Limb (tissue), 2 donors: ENCODE data around the gene OPHN1.
A peak's percentile ranks its signal among the peaks of the same experiment; 100 is the strongest.

Experiments used
- DNase-seq, 2 donors: peaks; one replicate each; pipeline ENCODE4 v3.0.0-alpha.2; 2016; ENCODE audit errors: extremely low spot score in 2 of 2

The OPHN1 gene

DNA sequence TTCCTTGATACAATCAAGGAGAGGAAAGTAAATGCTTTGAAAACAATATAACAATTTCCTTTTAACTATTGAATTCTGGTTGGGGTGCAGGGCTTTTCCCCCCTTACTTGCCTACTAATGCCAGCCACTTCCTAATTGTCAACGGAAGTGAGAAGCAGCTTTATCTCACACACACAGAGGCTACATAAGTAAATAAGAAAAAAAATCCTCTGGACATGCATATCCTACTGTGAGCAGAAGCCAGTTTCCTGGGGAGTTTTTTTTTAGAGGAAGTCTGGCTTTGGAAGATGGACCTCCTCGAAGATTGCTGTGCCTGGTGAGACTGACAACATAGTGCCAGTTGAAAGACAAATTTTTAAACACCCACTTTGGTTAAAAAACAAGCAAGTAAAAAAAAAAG, 180.6 kb downstream of the OPHN1 start:
- no peak for DNase-seq

DNA sequence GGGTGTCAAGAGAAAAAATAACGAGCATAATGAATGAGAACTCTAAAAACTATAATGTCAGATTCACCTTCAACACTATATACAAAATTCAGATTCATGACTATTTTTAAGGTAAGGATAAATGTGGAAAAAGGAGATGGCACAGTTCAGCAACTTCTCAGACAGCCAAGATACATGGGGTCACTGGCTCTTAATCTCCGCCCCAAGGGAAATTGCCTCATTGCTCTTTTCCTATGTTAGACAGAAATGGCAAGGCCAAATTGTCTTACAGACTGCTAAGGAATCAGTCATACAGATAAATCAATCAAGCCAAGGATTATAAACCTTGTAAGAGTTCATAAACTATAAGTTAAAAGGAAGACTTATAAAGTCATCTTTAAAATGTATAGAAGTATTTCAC, 183.4 kb downstream of the OPHN1 start:
- DNase-seq: peak in 1 of 2 donors; percentile 6

DNA sequence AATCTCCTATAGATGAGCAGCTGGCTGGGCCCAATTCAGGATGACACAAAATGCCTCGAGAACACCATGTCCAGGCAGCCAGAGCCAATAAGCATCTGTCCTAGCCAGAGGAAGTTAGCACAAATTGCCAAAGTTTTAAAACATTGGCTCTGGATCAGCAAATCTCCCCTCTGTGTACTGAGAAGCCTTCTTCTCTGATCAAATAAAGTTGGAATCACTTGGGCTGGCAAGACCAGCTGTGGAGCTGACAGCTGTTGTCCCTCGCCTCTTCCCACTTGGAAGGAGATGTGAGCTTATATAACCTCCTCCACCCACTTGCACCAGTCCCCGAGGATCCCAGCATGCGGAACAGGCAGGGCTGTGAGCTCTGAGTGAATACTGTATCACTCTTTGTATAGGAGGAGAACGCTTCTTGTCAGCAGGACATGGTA, 183.9 kb downstream of the OPHN1 start:
- DNase-seq: peak; percentile 23 to 56

DNA sequence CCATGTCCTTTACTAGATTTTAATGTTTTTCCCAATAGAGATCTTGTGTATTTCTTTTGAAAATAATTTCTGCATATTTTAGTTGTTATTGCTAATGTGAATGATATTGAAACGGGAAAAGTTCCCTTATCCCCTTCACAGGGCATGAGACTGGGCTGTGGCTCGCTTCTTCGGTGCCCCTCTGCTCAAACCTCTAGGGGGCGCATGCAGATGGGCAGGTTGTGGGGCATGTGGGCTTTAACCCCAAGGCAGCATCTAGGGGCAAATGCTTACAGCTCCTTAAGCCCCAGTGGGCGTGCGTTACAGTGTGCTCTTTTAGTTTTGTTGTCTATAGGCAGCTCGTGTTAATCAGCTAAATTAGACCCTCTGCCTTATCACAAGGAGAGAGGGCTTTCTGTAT, 194.7 kb downstream of the OPHN1 start:
- no peak for DNase-seq

DNA sequence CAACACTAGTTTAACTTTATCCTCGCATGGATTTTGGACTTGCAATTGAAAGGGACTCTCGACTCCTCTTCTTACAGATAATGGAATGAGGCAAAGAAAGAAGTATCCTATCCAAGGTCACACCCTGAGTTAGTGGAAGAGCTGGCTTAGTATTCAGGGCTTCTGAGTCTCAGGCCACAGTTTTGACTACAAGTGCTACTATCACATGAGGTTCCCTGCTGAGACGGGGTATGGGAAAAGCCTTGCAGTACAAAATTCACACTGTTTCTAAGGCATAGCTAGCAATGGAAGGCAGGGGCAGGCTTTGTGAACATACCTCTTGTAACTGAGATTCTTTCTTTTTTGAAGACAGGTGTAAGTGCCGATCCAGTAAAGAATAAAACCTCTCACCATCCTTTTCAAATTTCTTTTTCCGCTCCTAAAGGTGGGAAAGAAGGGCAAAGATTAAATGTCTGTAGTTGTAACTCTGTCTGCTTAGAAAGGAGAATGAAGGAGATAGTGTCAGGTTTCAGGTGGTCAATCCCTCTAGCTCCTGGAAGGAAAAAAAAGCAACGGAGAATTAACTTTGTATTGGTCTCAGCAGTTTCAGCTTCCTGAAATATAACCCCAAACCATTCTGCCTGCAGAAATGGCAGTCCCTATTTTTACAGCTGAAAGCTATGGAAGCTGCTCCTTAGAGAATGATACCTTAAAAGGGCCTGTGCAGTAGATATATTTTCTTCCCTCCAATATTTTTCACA, 199.0 kb downstream of the OPHN1 start:
- DNase-seq: no peak

DNA sequence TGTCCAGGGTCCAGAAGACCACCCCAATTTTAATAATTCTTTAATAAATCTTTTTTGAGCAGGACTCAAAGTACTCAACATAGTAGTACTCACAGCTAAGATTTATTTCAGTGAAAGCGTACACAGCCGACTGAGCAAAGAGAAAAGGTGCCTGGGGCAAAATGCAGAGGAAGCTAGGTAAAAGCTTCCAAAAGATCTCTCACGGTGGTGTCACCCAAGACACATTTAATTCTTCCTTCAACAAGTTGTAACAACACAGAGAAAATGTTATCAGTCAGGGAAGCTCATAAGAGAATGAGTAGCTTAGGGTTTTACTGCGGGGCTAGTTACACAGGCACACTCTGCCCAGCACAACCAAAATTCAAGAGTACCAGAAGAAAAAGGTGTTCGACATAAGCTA, 201.1 kb downstream of the OPHN1 start:
- DNase-seq: no peak

DNA sequence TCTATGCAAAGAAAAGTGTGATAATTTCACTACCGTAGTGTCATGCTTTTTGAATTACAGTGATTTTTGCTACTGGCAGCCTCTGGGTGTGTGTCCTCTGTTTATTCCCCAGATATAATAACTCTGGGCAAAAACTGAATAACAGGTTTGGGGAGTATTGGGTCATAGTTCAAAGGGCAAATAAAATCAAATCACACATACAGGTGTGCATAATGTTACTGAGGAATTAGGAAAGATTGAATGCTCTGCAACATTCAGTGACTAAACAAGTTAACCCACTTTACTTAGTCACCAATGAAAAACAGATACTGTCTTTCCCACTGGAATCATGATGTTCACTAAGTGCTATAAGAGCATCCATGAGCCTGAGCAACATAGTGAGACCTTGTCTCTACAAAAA, 224.3 kb downstream of the OPHN1 start:
- no peak for DNase-seq

DNA sequence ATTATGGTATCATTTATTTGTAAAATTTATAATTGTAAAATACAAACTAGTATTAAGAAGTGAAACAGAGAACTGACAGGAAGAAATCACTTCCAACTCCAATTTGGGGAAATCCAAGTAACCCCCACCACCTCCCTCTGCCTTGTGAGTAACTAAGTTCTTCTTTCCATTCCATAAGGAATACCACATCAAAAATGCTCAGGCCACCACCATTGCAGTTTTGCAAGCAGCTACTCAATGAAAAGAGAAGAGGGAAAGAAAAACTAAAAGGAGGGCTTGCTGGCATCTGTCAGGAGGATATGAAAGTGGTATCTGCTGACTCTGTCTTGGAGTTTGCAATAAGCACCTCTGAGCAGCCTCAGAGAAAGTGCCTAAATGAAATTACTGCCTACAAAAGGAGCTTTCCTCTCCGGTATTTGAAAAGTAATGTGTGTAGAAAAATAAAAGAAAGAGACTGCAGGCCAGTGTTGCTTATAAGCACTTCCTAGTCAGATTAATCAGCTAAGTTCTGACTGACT, 228.7 kb downstream of the OPHN1 start:
- no peak for DNase-seq

DNA sequence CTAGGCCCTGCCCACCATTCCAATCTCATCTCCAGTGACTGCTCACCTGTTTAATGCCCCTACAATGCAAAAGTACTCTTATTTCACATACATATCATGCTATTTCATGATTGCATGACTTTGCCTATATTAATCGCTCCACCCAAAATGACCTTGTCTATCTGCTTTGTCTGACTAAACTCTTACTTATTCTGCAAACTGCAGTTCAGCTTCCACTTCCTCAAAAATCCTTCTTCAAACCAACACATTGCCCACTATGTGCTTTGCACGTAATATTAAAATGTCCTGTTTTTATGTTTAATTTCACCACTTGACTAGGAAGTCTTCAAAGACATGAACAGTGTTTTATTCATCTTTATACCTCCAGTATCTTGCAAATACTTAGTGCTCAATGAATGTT, 229.6 kb downstream of the OPHN1 start:
- no peak for DNase-seq

DNA sequence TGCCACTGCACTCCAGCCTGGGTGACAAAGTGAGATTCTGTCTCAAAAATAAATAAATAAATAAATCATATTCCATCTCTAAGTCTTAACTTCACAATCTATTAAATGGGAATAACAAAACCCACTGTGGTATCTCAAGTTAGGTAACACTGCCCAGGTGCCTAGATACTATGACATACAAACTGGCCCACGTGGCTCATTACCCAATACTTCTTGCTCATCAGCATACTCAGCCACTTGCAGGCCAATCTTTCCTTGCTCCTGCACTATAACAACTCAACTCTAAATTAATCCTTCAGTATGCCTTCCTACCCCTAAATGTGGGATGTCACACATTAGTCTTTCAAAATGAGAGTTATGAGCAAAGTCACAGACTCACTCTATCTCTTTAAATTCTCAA, 230.1 kb downstream of the OPHN1 start:
- DNase-seq: no peak

DNA sequence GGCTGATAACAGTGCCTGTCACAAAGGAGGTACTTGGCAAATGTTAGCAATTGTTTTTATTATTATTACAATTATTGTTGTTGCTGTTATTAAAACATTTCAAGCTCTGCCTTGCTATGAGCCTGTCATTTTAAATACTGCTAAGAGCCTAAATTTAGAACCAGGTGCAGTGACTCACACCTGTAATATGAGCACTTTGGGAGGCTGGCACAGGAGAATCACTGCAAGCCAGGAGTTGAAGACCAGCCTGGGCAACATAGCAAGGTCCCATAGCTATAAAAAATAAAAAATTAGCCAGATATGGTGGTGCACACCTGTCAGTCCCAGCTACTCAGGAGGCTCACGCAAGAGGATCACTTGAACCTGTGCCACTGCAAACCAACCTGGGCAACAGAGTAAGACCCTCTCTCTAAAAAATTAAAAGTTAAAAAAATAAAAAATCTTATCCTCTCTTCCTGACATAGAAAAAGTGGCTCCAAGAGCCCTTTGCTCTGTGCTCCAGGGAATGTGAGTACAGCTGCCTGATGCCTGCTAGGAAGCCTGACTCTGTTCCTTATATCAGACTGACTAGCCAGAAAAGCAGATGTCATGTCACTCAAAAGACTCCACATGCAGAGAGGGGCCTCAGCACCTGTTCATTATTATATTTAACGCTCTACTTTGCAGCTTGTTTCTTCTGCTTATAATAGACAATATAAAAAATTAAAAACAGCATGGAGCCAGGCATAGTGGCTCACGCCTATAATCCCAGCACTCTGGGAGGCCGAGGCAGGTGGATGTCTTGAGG, 234.0 kb downstream of the OPHN1 start:
- peak in 1 of 2 donors; percentile 29 for DNase-seq

DNA sequence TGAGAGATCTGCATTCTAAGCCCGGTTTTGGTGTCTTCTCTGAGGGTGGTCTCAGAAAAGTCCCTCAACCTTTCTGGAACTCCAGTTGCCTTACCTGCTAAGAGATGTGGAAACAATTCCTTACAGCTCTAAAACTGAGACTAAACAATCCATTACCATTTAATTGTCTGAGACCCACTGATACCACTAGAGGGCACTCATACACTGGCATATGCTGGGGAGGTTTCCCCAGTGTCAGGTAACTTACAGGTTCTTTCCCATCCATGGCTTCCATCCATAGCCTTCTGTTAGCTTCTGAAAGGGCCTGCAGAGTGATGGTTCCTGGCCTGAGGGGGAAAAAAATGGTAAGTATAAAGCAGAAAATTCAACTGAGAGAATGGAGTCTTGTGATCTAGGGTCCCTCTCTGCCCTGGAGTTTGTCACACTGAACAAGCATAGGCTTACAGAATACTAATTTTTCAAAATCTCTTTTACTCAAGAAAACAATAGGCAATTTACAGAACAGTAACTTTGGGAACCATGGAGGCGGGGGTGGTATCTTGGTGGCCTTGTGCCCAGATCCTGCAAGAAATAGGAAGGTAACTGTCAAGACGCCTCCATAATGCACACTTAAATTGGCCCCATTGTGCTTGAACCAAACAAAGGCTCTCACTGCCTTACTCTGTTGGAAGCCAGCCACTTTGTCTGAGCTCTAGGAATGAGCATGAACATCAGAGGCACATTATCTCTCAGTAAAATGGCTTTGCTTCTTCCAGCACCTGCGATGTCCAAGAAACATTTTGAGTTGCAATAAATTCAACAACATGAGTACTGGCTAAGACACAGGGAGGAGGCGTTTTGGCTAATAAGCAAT, 236.1 kb downstream of the OPHN1 start:
- peak; percentile 36 to 43 for DNase-seq

DNA sequence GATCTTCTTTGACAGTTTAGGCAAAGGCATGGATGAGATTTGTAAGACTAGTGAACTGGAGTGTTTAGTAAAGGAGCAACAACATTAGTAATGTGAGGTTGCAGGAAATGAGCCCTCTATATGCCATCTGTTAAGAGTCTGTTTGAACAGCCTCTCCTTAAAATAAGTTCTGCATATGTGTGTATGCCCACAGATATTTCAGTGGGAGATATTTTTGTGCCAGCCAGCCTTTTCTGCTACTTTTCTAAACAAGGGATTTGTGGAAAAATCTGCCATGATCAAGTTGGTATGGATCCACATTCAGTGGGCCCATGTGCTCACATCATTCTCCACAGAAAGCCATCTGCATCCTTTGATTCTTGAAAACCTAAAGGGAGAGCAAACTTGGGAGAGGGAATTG, 237.7 kb downstream of the OPHN1 start:
- DNase-seq: no peak

DNA sequence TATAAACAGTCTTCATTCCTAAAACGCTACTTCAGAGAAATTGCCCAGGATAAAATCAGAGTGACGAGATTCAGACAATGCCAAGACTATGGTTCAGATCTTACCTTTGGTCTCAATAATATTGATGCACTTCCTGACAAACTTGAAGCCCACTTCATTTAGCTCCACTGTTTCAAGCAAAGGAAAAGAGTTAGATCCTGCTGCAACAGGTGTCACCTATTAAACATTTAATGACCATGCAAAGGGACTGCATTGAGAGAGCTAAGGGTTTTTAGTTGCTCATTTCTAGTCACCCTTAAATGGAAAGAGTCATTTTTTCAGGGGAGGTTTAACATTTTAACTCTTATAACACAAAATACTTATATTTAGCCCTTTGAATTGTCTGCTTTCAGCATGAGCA, 239.5 kb downstream of the OPHN1 start:
- no peak for DNase-seq

DNA sequence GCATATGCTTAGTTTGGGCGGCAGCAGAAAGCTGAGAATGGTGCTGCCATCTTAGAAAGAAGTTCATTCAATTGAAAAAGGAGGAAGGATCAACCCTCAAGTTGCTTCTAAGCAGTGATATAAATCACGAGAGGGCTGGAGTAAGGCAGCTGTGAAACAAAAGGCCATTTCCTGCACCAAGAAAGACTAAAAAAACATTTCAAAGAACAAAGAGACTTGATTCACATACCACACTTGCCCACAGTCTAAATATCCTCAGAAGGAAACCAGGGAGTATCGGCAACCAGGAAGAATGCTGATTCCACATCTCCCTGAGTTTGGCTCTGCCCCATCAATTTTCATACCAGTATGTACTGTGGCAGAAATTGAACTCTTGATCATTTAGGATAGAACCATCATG, 240.1 kb downstream of the OPHN1 start:
- DNase-seq: no peak

DNA sequence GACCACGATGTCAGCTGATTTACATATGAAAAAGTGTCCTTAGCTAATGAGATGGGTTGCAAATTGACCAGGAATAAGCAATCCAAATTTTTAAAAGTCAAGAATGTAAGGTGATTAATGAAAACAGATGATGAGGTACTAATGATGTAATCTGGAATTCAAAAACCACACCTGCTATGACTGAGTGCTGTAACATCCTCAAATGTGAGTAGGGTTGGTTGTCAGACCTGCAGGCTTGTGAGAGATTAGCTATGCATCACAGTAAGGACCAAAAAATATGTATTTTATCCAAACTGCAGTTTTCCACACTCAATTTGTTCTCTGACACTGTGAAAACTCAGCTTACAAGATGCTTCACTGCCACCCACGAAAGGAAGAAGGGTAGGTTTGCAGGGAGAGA, 242.5 kb downstream of the OPHN1 start:
- no peak for DNase-seq

DNA sequence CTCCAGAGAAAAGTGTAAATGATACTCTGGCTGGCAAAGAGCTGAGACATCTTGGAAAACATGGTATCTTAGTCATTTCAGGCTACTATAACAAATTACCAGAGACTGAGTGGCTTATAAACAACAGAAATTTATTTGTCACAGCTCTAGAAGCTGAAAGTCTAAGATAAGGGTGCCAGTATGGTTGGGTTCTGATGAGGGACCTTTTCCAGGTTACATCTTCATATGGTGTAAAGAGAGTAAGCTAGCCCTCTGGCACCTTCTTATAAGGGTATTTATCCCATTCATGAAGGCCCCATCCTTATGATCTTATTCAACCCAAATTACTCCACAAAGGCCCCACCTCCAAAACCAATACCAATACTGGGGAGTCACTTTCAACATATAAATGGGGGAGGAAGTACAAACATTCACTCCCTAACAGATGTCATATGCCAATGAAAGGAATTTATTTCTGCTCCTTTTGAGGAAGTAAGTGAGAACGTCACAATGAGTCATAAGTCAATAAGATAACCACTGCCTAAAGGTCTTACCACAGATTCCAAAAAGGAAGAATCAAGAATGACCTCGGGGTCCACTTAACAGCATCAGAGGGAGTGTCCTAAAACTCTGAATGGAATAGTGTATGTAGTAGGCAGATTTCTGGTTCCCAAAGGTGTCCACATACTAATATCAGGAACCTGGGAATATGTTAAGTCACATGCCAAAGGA, 246.6 kb downstream of the OPHN1 start:
- no peak for DNase-seq

DNA sequence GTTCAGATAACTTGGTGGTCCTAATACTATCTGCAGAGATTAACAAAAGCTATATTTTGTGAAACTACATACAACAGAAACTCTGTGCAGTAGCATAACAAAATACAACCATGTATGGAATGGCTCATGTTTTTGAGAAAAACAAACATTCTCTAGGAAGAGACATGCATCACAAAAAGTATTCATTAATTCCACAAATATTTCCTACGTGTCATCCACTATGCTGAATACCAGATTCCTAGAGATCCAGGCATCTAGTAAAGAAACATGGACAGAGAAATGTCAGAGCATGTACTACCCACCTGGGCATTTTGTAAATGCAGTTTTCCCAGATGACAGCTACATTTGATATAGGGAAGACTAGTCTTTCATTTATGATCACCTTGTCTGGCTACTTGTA, 248.1 kb downstream of the OPHN1 start:
- DNase-seq: no peak

DNA sequence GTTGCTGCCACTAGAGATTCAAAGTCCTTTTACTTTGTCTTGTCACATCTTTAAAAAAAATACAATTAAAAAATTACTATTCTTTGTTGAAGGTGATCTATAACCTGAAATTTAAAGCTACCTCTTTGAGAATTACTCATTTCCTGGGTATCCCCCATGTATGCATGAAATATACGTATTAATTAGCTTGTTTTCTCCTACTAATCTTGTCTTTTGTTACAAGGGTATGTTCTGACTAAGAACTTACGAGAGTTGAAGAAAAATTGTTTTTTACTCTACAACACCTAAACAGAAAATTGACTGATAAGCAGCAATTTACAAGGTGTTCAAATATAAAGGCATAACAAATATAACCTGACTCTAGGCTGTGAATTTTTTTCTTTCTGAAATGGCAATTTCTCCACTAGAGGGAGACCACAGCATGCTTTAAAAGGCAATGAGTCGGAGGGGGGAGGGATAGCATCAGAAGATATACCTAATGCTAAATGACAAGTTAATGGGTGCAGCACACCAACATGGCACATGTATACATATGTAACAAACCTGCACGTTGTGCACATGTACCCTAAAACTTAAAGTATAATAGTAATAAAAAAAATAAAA, 249.6 kb downstream of the OPHN1 start:
- DNase-seq: no peak

DNA sequence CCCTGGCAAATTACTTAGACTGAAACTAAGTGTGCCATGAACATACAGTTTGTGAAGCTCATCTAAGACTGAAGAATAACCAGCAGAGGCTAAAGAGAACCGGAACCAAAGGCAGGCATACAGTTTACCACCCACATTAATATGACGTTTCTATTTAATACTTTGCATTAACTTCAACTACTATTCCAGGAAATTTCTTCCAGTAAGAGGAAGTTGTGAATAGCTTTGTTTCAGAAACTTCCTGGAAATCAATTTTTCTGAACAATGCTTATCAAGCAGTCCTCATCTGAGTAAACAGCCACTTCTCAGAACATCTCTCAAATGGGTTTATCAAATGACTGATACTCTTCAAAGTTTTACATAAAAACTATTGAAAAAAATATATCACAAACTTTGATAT, 252.7 kb downstream of the OPHN1 start:
- no peak for DNase-seq

DNA sequence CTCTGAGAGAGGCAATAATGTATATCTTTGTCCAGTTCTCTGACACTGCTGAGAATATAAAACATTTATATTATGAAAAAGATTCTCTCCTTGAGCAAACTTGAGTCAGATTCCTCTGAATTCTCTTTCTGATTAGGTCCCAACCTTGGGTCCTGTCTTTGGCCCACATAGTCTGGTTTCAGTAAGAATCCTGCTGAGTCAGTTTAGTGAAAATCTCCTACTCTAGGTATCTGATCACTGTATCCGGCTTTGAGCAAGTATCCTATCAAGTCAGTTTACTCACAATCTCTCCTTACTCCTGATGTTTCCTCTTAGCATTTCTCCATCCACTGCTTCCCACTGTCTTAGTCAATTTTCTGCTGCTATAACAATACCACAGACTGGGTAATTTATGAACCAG, 253.9 kb downstream of the OPHN1 start:
- DNase-seq: no peak
